NOMO-1 (cell line): Measurements from ENCODE around the gene ARHGAP44.
A peak's percentile ranks its signal among the peaks of the same experiment; 100 is the strongest.

Source experiments
- DNase-seq, 2 experiments: peaks; one replicate each; lab custom pipeline; 2025; ENCODE audit not compliant: unreplicated experiment in 2 of 2; lab: John Stamatoyannopoulos, UW

ARHGAP44 gene, protein sequence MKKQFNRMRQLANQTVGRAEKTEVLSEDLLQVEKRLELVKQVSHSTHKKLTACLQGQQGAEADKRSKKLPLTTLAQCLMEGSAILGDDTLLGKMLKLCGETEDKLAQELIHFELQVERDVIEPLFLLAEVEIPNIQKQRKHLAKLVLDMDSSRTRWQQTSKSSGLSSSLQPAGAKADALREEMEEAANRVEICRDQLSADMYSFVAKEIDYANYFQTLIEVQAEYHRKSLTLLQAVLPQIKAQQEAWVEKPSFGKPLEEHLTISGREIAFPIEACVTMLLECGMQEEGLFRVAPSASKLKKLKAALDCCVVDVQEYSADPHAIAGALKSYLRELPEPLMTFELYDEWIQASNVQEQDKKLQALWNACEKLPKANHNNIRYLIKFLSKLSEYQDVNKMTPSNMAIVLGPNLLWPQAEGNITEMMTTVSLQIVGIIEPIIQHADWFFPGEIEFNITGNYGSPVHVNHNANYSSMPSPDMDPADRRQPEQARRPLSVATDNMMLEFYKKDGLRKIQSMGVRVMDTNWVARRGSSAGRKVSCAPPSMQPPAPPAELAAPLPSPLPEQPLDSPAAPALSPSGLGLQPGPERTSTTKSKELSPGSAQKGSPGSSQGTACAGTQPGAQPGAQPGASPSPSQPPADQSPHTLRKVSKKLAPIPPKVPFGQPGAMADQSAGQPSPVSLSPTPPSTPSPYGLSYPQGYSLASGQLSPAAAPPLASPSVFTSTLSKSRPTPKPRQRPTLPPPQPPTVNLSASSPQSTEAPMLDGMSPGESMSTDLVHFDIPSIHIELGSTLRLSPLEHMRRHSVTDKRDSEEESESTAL

GRCh38 chr17:12789481-12790248 is at the start of gene ARHGAP44:
TSS of gene ARHGAP44 (plus strand) at chr17:12789498. CDS start at chr17:12789839, 341 bp downstream.
- no peak for DNase-seq

DNA sequence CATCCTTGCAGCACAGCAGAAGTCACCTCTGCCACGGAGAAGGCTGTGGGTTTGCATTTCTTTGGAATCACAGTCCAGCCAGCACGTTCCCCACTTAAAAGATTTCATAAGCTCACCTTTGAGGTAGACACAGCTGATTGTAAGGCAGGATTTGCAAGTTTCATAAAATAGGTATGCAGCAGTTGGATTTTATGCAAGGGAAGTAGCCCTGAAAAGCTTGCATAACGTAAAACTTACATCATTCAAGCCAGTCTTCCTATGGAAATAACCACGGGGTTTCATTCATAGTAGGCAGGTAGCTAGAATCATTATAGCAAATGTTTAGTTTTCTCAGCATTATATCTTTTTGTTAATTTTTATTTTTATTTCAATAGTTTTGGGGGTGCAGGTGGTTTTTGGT is 49.8 kb upstream of the ARHGAP44 start:
- DNase-seq = peak in 1 of 2 experiments; percentile 25

- no peak for DNase-seq
Observed at GRCh38 chr17:12743046-12743445, 46.3 kb upstream of the ARHGAP44 start.

DNA sequence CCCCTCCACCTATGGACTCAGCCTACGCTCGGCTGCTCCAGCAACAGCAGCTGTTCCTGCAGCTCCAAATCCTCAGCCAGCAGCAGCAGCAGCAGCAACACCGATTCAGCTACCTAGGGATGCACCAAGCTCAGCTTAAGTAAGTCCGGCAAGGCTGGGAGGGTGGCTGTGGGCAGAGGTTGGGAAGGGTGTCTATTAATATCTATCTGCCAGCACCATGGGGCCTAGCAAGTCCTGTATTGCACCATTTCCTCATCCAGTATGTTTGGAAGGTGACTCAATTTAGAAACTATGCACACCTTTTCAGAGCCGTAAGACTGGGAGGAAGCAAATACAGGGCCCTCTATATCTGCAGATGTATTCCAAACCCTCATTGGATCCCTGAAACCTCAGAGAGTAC is 45.0 kb upstream of the ARHGAP44 start:
- no peak for DNase-seq

GRCh38 chr17:12744786-12745185 is 44.5 kb upstream of the ARHGAP44 start:
- no peak for DNase-seq

GRCh38 chr17:12745486-12745885 is 43.8 kb upstream of the ARHGAP44 start:
- DNase-seq = no peak

DNA sequence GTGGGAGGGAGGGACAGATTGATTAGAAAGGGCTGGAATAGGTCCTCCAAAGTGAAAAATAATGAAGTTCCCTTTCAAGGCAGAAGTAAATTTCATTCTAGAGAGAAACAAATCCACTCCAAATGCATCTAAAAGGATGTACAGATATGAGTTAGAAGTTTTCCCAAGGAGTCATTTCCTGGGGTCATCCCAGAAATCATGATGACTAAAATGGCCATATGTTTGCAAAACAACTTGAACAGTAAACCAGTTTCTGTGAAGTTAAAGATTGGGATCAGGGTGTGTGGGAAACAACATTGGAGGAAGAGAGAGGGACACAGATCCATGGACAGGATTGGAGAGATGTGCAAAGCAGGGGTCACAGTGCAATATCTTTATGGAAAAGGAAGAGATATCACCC is 32.5 kb upstream of the ARHGAP44 start:
- no peak for DNase-seq

- DNase-seq = no peak
Observed at GRCh38 chr17:12759090-12759489, 30.2 kb upstream of the ARHGAP44 start.

DNA sequence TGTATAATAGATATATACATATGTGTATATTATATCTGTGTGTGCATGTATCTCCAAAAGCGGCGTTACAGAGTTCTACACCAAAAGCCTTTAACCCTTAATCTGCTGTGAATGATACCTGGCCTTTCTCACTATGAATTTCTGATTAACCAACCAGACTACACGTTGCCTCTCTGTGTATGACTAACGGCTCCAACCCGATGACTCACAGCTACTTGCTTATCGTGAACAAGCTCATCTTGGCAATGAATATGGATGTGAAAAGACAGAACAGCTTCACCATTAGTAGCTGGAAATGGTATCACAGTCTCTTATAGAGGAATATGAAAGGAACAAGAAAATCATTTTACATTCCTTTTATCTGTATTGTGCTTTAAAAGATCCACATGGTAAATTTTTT is 23.8 kb upstream of the ARHGAP44 start:
- DNase-seq = peak in 1 of 2 experiments; percentile 1

GRCh38 chr17:12768255-12768654 is 21.0 kb upstream of the ARHGAP44 start:
- no peak for DNase-seq

- no peak for DNase-seq
Observed at GRCh38 chr17:12769981-12770380, 19.3 kb upstream of the ARHGAP44 start.

- DNase-seq = no peak
Observed at GRCh38 chr17:12773153-12773552, 16.1 kb upstream of the ARHGAP44 start.

DNA sequence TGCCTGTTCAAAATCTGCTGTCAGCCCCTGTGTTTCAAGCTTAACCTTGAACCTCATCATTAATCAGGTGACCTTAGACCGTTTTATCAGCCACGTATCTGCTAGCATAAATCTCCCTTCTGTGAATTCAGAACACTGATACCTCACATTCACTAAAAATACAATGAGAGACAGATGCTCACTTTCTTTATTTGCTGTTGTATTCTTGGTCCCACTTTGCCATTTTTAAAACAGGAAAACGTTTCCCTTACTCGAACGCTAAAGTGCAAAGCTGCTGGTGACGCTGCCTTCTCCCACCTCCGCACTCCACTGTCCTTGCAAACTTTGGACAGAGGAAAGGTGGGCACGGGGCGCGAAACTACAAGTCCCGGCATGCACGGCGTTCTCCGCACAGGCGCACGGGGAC is 220 bp upstream of the ARHGAP44 start:
- no peak for DNase-seq

DNA sequence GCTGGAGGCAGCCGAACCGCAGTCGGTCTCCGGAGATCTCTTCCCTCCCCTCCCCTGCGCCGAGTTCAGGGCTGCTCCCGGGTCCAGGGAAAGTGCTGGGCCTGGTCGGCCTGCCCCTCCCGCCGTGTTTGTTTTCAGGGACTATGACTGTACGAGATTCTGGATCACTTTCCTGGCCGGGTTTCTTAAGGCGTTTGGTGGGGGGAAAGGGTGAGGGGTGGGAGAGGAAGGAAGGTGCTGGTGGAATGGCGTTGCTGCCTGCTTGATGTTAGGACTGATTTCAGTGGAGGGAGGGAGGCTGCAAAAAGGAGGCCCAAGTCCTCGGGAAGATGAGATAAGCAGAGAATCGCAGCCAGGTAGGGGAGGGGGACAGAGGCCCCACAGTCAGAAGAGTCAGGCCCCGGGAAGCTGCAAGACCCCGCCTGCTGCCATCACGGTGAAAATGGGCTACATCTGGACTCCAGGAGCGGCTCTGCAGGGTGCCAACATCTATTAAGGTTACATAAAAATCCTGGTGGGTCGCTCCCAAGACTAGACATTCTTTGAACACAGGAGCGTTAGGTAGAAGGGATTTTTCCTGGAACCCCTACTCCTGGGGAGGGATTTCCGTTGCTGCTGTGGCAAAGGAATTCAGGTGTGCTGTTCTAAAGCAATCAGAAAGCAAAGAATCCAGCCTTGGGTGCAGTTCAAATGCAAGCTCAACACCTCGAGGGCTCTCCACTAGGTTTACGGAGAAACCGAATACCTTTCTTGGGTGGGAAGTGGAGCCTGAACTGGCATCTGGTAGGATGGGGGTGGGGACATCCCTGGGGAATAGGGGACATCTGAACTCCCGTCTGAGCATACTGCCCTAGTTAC is 1.2 kb downstream of the ARHGAP44 start:
- DNase-seq = no peak

DNA sequence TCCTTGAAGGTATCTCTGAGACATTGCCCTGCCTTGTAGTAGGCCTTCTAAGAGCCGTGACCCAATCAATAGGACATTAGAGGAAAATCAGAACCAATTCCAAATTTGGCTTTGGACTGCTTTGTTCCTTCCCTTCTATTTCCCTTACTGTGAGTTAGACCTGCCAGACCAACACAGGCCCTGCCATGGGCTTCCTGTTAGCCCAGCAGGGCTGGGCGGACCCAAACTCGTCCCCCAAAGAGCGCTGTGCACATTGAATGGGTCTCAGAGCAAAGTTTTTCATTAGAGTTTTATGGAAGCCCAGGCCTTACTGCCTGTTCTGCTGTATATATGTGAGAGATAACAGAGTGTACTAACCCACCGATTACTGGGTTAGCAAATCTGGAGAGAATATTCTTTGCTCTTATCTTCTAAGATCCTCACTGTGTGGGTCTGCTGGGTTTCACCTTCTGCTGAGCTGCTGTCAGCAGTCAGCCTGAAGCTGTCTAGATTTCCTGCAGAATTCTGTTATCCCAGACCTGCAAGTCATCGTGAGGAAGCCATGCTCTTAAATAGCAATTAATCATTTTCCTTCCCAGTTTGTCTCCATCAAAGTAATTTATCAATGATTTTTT is 5.7 kb downstream of the ARHGAP44 start:
- DNase-seq = no peak

DNA sequence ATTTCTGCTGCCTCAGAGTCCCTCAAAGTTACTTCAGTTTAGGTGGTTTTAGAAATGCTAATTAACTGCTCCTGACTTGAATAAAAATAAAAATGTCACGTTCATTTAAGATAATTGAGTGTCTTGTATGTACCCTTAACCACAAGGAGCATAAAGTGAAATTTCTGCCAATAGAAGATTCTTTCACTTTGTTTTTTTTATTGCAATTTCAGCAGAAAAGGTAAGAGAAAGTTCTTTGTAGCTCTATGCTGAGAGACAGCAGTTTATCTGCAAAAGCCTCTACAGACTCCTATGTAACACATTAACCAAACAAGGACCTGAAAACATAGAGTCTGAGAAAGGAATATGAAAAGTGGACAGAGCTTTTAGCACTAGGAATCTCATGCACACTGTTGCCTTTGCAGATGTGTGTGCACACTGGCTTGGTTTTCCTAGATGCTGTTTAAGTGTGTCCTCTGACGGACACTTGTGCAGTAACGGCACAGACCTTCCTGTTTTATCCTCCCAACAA is 11.6 kb downstream of the ARHGAP44 start:
- DNase-seq = no peak

GRCh38 chr17:12806630-12807029 is 17.3 kb downstream of the ARHGAP44 start:
- DNase-seq = no peak

- DNase-seq = no peak
Observed at GRCh38 chr17:12808723-12809122, 19.4 kb downstream of the ARHGAP44 start.

DNA sequence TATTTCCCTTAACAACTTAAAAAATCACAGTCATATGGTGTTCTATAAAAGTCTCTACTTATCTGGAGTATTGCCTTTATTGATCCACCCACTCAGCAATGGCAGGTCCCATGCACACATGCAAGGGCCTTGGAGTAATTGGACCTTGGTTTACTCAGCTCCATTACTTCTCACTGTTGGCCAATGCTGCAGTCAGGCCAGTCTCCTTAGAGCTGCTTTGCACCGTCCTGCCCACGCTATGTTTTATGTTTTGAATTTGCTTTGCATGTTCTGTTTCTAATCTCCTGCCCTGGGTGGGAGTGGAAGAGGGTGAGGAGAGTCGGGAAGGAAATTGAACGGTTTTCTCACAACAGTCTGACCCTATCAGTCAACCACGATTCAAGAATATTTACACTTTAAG is 23.6 kb downstream of the ARHGAP44 start:
- no peak for DNase-seq

DNA sequence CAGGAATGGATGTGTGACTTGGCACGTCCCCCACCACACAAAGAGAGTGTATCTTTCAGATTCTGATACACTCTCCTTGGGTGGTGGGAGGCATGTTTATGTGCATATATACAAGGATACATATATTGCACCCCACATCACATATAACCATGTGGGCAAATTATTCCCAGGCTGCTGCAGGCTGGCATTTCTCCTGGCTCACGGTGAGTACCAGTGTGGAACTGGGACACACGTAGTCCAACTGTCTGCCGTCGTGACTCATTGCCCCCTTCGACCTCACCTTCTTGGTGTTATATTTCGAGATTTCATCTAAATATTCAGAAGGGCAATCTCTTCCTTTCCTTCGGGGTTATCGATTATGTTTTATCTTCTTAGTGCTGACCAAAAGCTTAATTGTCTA is 24.4 kb downstream of the ARHGAP44 start:
- no peak for DNase-seq
